Endothelial cell of umbilical vein (primary cell): Measurements from ENCODE around the gene FRK. TPM values are rescaled to one million over a fixed set of nuclear protein-coding genes. Genes with fewer than 3 reads are reported as not detected.

Experiments
- BruUV-seq: library from RNA; stranded (reverse); fragments of 400-500 nt; replicated peaks from 2 replicates; lab custom pipeline; 2021; lab: Mats Ljungman, UMichigan
- CTCF ChIA-PET: fragments of 300-600, 350-600 bp; sonication (Branson Sonifier 250); formaldehyde crosslinking; loops from one replicate; lab custom pipeline; 2021; ENCODE audit warnings: antibody characterized with exemption, inconsistent platforms; lab: Charles Lee
- POLR2A ChIA-PET: fragments of 300-600, 350-600 bp; sonication (Branson Sonifier 250); formaldehyde crosslinking; loops from one replicate; lab custom pipeline; 2021; ENCODE audit warnings: antibody characterized with exemption, inconsistent platforms; lab: Charles Lee
- DNase-seq: peaks from one replicate; pipeline ENCODE4 v3.0.0-alpha.2; 2011; ENCODE audit warnings: low read depth, low spot score
- FAIRE-seq: peaks from 2 replicates; lab custom pipeline; 2011; peaks lifted over from hg19 to GRCh38; lab: Jason Lieb, UNC
- H2AFZ ChIP-seq: 2 replicates; pipeline ENCODE4 v1.6.0; 2012; ENCODE audit warnings: low read depth, low read length, control low read depth, inconsistent platforms
- H3K27ac ChIP-seq: 2 replicates; pipeline ENCODE4 v1.5.1; 2011; ENCODE audit warnings: low read depth, mild to moderate bottlenecking, control low read depth, low read length, moderate library complexity; ENCODE audit not compliant: insufficient read depth
- H3K27me3 ChIP-seq, 2 experiments: 2 replicates each; pipeline versions ENCODE4 v1.6.0 to v1.6.1; 2011; ENCODE audit warnings: low read length in 2 of 2, mixed read lengths in 1 of 2; ENCODE audit not compliant: control insufficient read depth in 2 of 2, insufficient read depth in 2 of 2
- H3K36me3 ChIP-seq, 2 experiments: 2 replicates in 1 of 2; 3 replicates in 1 of 2; pipeline ENCODE4 v1.5.1; 2011; ENCODE audit warnings: low read length in 2 of 2, mild to moderate bottlenecking in 1 of 2, moderate library complexity in 1 of 2; ENCODE audit not compliant: control insufficient read depth in 2 of 2, insufficient read depth in 2 of 2; ENCODE audit errors: extremely low read depth in 1 of 2
- H3K4me1 ChIP-seq: 3 replicates; pipeline ENCODE4 v1.5.1; 2011; ENCODE audit warnings: mild to moderate bottlenecking, low read length; ENCODE audit not compliant: control insufficient read depth, insufficient read depth; ENCODE audit errors: extremely low read depth
- H3K4me2 ChIP-seq: 2 replicates; pipeline ENCODE4 v1.6.1; 2011; ENCODE audit warnings: low read length, control low read depth, mixed read lengths; ENCODE audit not compliant: insufficient read depth
- H3K4me3 ChIP-seq, 3 experiments: fragments of 200-600 bp in 1 of 3; sonication (generic), shearing (Covaris generic) in 1 of 3; replicated peaks in 1 of 3; 2 replicates each; pipeline ENCODE4 v1.5.1; 2011 to 2016; ENCODE audit warnings: control low read depth in 3 of 3, low read length in 3 of 3, mild to moderate bottlenecking in 2 of 3, inconsistent platforms in 1 of 3, low read depth in 1 of 3, moderate library complexity in 1 of 3; ENCODE audit not compliant: insufficient read depth in 1 of 3
- H3K79me2 ChIP-seq: 2 replicates; pipeline ENCODE4 v1.6.0; 2012; ENCODE audit warnings: low read length, inconsistent platforms; ENCODE audit not compliant: control insufficient read depth, insufficient read depth
- H3K9ac ChIP-seq: replicated peaks from 2 replicates; pipeline ENCODE3; 2011; ENCODE audit warnings: low read length, control low read depth; ENCODE audit not compliant: insufficient read depth; ENCODE audit errors: extremely low read depth
- H3K9me1 ChIP-seq: replicated peaks from 3 replicates; pipeline ENCODE4 v1.6.0; 2011; ENCODE audit warnings: mild to moderate bottlenecking, low read length; ENCODE audit not compliant: control insufficient read depth, insufficient read depth; ENCODE audit errors: extremely low read depth
- H3K9me3 ChIP-seq: replicated peaks from 2 replicates; pipeline ENCODE4 v1.5.1; 2012; ENCODE audit warnings: low read length, inconsistent platforms; ENCODE audit not compliant: control insufficient read depth, insufficient read depth
- H4K20me1 ChIP-seq: replicated peaks from 2 replicates; pipeline ENCODE3; 2011; ENCODE audit warnings: mild to moderate bottlenecking, low read length; ENCODE audit not compliant: control insufficient read depth, insufficient read depth; ENCODE audit errors: extremely low read depth
- EZH2 ChIP-seq: IDR thresholded peaks from 2 replicates; pipeline ENCODE4 v1.6.1; 2012; ENCODE audit warnings: borderline replicate concordance, low read depth, mild to moderate bottlenecking, moderate library complexity, low read length, inconsistent platforms; ENCODE audit not compliant: severe bottlenecking
- FOS ChIP-seq: IDR thresholded peaks from 2 replicates; pipeline ENCODE4 v1.6.1; 2011; ENCODE audit warnings: mild to moderate bottlenecking, low read length, moderate library complexity, borderline replicate concordance; ENCODE audit not compliant: insufficient read depth
- GATA2 ChIP-seq: IDR thresholded peaks from 2 replicates; pipeline ENCODE4 v1.7.0; 2011; ENCODE audit warnings: low read depth, mild to moderate bottlenecking, moderate library complexity, mixed read lengths, low read length; ENCODE audit not compliant: insufficient read length, insufficient read depth
- JUN ChIP-seq: IDR thresholded peaks from 2 replicates; pipeline ENCODE4 v1.6.1; 2011; ENCODE audit warnings: borderline replicate concordance, low read depth; ENCODE audit not compliant: insufficient read length, insufficient read depth
- MYC ChIP-seq: IDR thresholded peaks from one replicate; pipeline ENCODE4 v1.6.1; 2011; ENCODE audit warnings: mild to moderate bottlenecking, low read depth, low read length
- POLR2A ChIP-seq: IDR thresholded peaks from 2 replicates; pipeline ENCODE4 v1.6.1; 2012; ENCODE audit warnings: low read depth, mild to moderate bottlenecking, control low read depth, low read length
- POLR2AphosphoS5 ChIP-seq: IDR thresholded peaks from 2 replicates; pipeline ENCODE4 v1.6.1; 2012; ENCODE audit warnings: low read depth, mild to moderate bottlenecking, control low read depth, low read length, moderate library complexity; ENCODE audit not compliant: insufficient read depth
- dilution Hi-C: fragments of 300-500 bp; cut with MboI; formaldehyde crosslinking; loops from one replicate; pipeline ENCODE4 v1.15.0; 2019; ENCODE audit warnings: low sequenced_read_pairs; ENCODE audit not compliant: extremely low pct_ligation_motif_present
- intact Hi-C: fragments of 100-400 bp; cut with micrococcal nuclease; formaldehyde crosslinking; loops from one replicate; pipeline ENCODE4 v1.10.0; 2022
- polyA plus RNA-seq, 4 experiments: library from polyadenylated mRNA; depleted of rRNA in 3 of 4; stranded (reverse) in 3 of 4; unstranded in 1 of 4; fragments of >200 nt; gene quantifications; 2 replicates each; pipeline versions ENCODE4 v1.2.1 to v1.2.3, GENCODE V29; 2011 to 2012; ENCODE audit warnings: missing spikeins in 1 of 4
- total RNA-seq: library from RNA; stranded (reverse); gene quantifications from 2 replicates; pipeline ENCODE4 v1.2.3, GENCODE V29; 2021
- TF ChIP-seq, protein P1 (sequence below), 2 donors: IDR thresholded peaks; 1 replicate in 1 of 2; 2 replicates in 1 of 2; pipeline ENCODE4 v1.5.1; 2011; ENCODE audit warnings: low read length in 2 of 2, mild to moderate bottlenecking in 2 of 2, moderate library complexity in 2 of 2, control low read depth in 1 of 2, inconsistent platforms in 1 of 2, low read depth in 1 of 2; ENCODE audit not compliant: insufficient read depth in 1 of 2; ENCODE audit errors: extremely low read depth in 1 of 2
- TF ChIP-seq, protein P2 (sequence below): IDR thresholded peaks from 2 replicates; pipeline ENCODE4 v1.6.1; 2011; ENCODE audit not compliant: insufficient read depth, insufficient read length

FRK gene
- total and polyA plus RNA-seq, 2 donors (not counting 3 experiments of a cell fraction or from before 2014, with no cell fraction given) = 0.01 TPM; not detected in 1

DNA sequence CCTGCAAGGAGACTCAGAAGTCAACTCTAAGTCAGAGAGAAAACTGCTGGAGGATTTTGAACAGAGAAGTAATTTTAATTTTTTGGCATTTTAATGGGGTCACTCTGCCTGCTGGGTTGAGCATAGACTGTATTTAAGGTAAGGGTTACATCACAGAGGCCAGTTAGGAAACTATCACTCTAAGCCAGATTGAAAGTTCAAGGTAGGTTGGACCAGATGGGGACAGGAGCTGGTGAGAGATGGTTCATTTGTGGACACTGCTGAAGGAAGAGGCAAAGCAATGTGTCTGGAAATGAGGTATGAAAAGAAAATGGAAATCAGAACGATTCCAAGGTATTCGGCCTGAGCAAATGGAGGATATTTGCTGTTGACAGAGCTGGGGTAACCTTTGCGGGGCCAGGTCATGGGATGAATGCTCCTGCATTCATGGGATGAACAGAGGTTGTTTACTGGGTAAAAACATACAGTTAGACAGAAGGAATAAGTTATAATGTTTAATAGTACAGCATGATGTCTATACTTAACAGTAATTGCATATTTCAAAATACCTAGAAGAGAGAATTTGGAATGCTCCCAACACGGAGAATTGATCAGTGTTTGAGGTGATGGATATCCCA, 26.9 kb downstream of the FRK start:
- H3K4me2 ChIP-seq = no peak overlapping the region
- no peak for FAIRE-seq
- H2AFZ ChIP-seq = no peak overlapping the region
- no peak overlapping the region for H3K4me3 ChIP-seq
- no TSS peak for BruUV-seq
- no peak for TF ChIP-seq EZH2
- no peak for TF ChIP-seq FOS
- TF ChIP-seq JUN = no peak
- TF ChIP-seq MYC = no peak
- TF ChIP-seq, protein P1, sequence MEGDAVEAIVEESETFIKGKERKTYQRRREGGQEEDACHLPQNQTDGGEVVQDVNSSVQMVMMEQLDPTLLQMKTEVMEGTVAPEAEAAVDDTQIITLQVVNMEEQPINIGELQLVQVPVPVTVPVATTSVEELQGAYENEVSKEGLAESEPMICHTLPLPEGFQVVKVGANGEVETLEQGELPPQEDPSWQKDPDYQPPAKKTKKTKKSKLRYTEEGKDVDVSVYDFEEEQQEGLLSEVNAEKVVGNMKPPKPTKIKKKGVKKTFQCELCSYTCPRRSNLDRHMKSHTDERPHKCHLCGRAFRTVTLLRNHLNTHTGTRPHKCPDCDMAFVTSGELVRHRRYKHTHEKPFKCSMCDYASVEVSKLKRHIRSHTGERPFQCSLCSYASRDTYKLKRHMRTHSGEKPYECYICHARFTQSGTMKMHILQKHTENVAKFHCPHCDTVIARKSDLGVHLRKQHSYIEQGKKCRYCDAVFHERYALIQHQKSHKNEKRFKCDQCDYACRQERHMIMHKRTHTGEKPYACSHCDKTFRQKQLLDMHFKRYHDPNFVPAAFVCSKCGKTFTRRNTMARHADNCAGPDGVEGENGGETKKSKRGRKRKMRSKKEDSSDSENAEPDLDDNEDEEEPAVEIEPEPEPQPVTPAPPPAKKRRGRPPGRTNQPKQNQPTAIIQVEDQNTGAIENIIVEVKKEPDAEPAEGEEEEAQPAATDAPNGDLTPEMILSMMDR (IDR thresholded peaks at IDR 0.05; ENCODE audit: extremely low read depth in 1 of 2, insufficient read depth in 1 of 2, low read depth in 1 of 2, low read length in 2 of 2) = no peak
- no peak for TF ChIP-seq GATA2
- TF ChIP-seq, protein P2, sequence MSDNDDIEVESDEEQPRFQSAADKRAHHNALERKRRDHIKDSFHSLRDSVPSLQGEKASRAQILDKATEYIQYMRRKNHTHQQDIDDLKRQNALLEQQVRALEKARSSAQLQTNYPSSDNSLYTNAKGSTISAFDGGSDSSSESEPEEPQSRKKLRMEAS = no peak
- no peak for TF ChIP-seq POLR2A
- no peak for TF ChIP-seq POLR2AphosphoS5
- DNase-seq = no peak
- H3K79me2 ChIP-seq = no peaks in the 10 kb centered on the region
- intact Hi-C loops = no loop called here
- H3K27me3 ChIP-seq = no peaks in the 10 kb centered on the region
- H3K9me1 ChIP-seq = no peaks in the 10 kb centered on the region
- CTCF ChIA-PET = interaction anchor here (0.9 to 1.0 kb wide), 2 partner anchors 23 to 63 kb away, joined by 3 to 4 read pairs; no protein-coding TSS in a partner anchor
- no peaks in the 10 kb centered on the region for H3K4me1 ChIP-seq
- dilution Hi-C loops = no loop called here
- no peaks in the 10 kb centered on the region for H3K9me3 ChIP-seq
- POLR2A ChIA-PET = no interaction called here
- no peak overlapping the region for H3K27ac ChIP-seq
- no peak overlapping the region for H3K9ac ChIP-seq
- no peaks in the 10 kb centered on the region for H4K20me1 ChIP-seq
- H3K36me3 ChIP-seq = no peaks in the 10 kb centered on the region
